ENCODE data around the gene PARPBP.
"Not testable (repeated sequence)": the region's sequence is repeated elsewhere in the genome, so short reads cannot be mapped to it uniquely, and the experiment has no call there.

The PARPBP gene

DNA sequence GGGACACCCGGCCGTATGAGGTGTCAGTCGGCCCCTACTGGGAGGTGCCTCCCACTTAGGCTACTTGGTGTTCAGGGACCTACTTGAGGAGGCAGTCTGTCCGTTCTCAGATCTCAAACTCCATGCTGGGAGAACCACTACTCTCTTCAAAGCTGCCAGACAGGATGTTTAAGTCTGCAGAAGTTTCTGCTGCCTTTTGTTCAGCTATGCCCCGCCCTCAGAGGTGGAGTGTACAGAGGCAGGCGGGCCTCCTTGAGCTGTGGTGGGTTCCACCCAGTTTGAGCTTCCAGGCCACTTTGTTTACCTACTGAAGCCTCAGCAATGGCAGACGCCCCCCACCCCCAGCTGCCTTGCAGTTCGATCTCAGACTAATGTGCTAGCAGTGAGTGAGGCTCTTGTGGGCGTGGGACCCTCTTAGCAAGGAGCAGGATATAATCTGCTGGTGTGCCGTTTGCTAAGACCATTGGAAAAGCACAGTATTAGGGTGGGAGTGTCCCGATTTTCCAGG is 22.9 kb downstream of the PARPBP start:
- not testable (repeated sequence) for H3F3A ChIP-seq (ENCODE audit: low read depth); H4K20me1 ChIP-seq (ENCODE audit: insufficient read depth, low read length, poor library complexity, severe bottlenecking)

DNA sequence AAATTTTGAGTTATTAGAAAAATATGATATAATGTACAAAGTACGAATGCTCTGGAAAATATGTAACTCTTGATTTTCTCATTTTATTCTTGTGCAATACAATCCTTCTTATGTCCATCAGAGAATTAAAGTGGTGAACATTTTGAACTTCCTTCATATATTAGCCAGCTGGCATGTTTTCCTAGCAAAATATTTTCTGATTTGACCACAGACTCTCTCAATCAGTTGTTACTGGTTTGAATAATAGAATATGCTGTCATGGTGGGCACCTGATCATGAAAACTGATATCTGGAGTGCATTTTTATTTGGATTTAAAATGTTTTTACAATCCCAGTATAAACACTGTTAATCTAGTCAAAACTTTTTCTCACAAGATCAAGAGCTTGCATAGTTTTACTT is 24.2 kb downstream of the PARPBP start:
- Histone ChIP-seq H3K9ac (ENCODE audit: low read depth, low read length, poor library complexity, severe bottlenecking) (no peak overlapping the region), H3K4me2 (ENCODE audit: low read depth, low read length, poor library complexity, severe bottlenecking) (no peak overlapping the region), H3K36me3 (ENCODE audit: insufficient read depth, low read length) (peaks cover 9% of the 10 kb centered on the region), H3K9me3 (ENCODE audit: insufficient read depth, low read depth, low read length) (no peaks in the 10 kb centered on the region), H3K79me2 (ENCODE audit: insufficient read depth, low read length) (peaks cover 7% of the 10 kb centered on the region; the same call in 1 of the 2 replicates), H3K4me1 (ENCODE audit: insufficient read depth, low read length, poor library complexity, severe bottlenecking) (no peaks in the 10 kb centered on the region), H3F3A (ENCODE audit: low read depth) (no peaks in the 10 kb centered on the region), H3K9me2 (replicated peaks; ENCODE audit: low read depth, low read length) (no peaks in the 10 kb centered on the region), H3K4me3 (ENCODE audit: low read length, poor library complexity, severe bottlenecking) (no peak overlapping the region), H3K27me3 (ENCODE audit: insufficient read depth, low read length, poor library complexity, severe bottlenecking) (no peaks in the 10 kb centered on the region), H4K20me1 (ENCODE audit: insufficient read depth, low read length, poor library complexity, severe bottlenecking) (no peaks in the 10 kb centered on the region), H2AFZ (ENCODE audit: low read length) (no peak overlapping the region)
- TF ChIP-seq EZH2phosphoT487 (IDR thresholded peaks at IDR 0.05; ENCODE audit: borderline replicate concordance) (no peak), CTCF (conservative IDR thresholded peaks at IDR 0.05; ENCODE audit: low read length) (no peak)

More for the DNA sequence above, 22.9 kb downstream of the PARPBP start:
- not testable (repeated sequence) for H3K9me2 ChIP-seq (replicated peaks; ENCODE audit: low read depth, low read length); H3K4me3 ChIP-seq (ENCODE audit: low read length, poor library complexity, severe bottlenecking); H3K9ac ChIP-seq (ENCODE audit: low read depth, low read length, poor library complexity, severe bottlenecking); H3K36me3 ChIP-seq (ENCODE audit: insufficient read depth, low read length); H3K4me1 ChIP-seq (ENCODE audit: insufficient read depth, low read length, poor library complexity, severe bottlenecking); H2AFZ ChIP-seq (ENCODE audit: low read length); H3K79me2 ChIP-seq (ENCODE audit: insufficient read depth, low read length); H3K27me3 ChIP-seq (ENCODE audit: insufficient read depth, low read length, poor library complexity, severe bottlenecking); H3K9me3 ChIP-seq (ENCODE audit: insufficient read depth, low read depth, low read length); H3K4me2 ChIP-seq (ENCODE audit: low read depth, low read length, poor library complexity, severe bottlenecking)

- not testable (repeated sequence) for H3K9ac ChIP-seq (ENCODE audit: low read depth, low read length, poor library complexity, severe bottlenecking); H3K27me3 ChIP-seq (ENCODE audit: insufficient read depth, low read length, poor library complexity, severe bottlenecking); H3K4me3 ChIP-seq (ENCODE audit: low read length, poor library complexity, severe bottlenecking); H2AFZ ChIP-seq (ENCODE audit: low read length); H3K9me3 ChIP-seq (ENCODE audit: insufficient read depth, low read depth, low read length); H3K4me2 ChIP-seq (ENCODE audit: low read depth, low read length, poor library complexity, severe bottlenecking); H3F3A ChIP-seq (ENCODE audit: low read depth); H3K4me1 ChIP-seq (ENCODE audit: insufficient read depth, low read length, poor library complexity, severe bottlenecking); H3K79me2 ChIP-seq (ENCODE audit: insufficient read depth, low read length); H4K20me1 ChIP-seq (ENCODE audit: insufficient read depth, low read length, poor library complexity, severe bottlenecking); H3K9me2 ChIP-seq (replicated peaks; ENCODE audit: low read depth, low read length)
- H3K36me3 ChIP-seq (ENCODE audit: insufficient read depth, low read length): peaks cover 26% of the 10 kb centered on the region
Measured at GRCh38 chr12:102147062-102147587, 27.1 kb downstream of the PARPBP start.

DNA sequence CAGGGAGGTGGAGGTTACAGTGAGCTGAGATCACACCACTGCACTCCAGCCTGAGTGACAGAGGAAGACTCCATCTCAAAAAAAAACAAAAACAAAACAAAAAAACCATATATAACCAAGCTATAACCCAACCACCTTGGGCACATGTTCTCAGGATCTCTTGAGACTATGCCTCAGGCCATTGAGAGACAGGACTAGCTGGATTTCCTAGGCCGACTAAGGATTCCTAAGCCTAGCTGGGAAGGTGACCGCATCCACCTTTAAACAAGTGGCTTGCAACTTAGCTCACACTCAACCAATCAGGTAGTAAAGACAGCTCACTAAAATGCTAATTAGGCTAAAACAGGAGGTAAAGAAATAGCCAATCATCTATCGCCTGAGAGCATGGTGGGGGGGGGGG is 35.2 kb downstream of the PARPBP start:
- not testable (repeated sequence) for H3K9me2 ChIP-seq (replicated peaks; ENCODE audit: low read depth, low read length); H3K79me2 ChIP-seq (ENCODE audit: insufficient read depth, low read length); H3K4me2 ChIP-seq (ENCODE audit: low read depth, low read length, poor library complexity, severe bottlenecking); H3F3A ChIP-seq (ENCODE audit: low read depth); H4K20me1 ChIP-seq (ENCODE audit: insufficient read depth, low read length, poor library complexity, severe bottlenecking); H3K27me3 ChIP-seq (ENCODE audit: insufficient read depth, low read length, poor library complexity, severe bottlenecking); H3K4me1 ChIP-seq (ENCODE audit: insufficient read depth, low read length, poor library complexity, severe bottlenecking); H3K4me3 ChIP-seq (ENCODE audit: low read length, poor library complexity, severe bottlenecking); H3K9ac ChIP-seq (ENCODE audit: low read depth, low read length, poor library complexity, severe bottlenecking); H2AFZ ChIP-seq (ENCODE audit: low read length); H3K9me3 ChIP-seq (ENCODE audit: insufficient read depth, low read depth, low read length)
- peaks cover 38% of the 10 kb centered on the region for H3K36me3 ChIP-seq (ENCODE audit: insufficient read depth, low read length)

Measured in Loucy (cell line).